Colon (tissue), 2 donors: ENCODE measurements around the gene STAB1.

ENCODE experiments used
- FAIRE-seq: peaks from 2 replicates; lab custom pipeline; 2012; peaks lifted over from hg19 to GRCh38; lab: Jason Lieb, UNC
- donor health status: control.
- donor health status: control.

The STAB1 gene

GRCh38 chr3:52494886-52495495 lies at the start of gene STAB1:
STAB1 (plus strand) TSS chr3:52495338; CDS start chr3:52495414, 76 bp downstream.
- FAIRE-seq, result no peak

GRCh38 chr3:52446042-52446441 lies 49.1 kb upstream of the STAB1 start:
- FAIRE-seq, result no peak

GRCh38 chr3:52446631-52447511 lies 48.3 kb upstream of the STAB1 start:
- no peak for FAIRE-seq

GRCh38 chr3:52447512-52448355 lies 47.4 kb upstream of the STAB1 start:
- FAIRE-seq, result no peak

GRCh38 chr3:52450489-52451236 lies 44.5 kb upstream of the STAB1 start:
- FAIRE-seq, result no peak

GRCh38 chr3:52451237-52452083 lies 43.7 kb upstream of the STAB1 start:
- FAIRE-seq, result no peak

- no peak for FAIRE-seq
Measured at GRCh38 chr3:52452126-52452525, 43.0 kb upstream of the STAB1 start.

GRCh38 chr3:52452570-52453221 lies 42.4 kb upstream of the STAB1 start:
- FAIRE-seq, result no peak

GRCh38 chr3:52453496-52454249 lies 41.5 kb upstream of the STAB1 start, which contains the start of gene TNNC1:
TNNC1 (minus strand) TSS chr3:52454041; CDS start chr3:52454015, 26 bp downstream.
- FAIRE-seq, result no peak

- FAIRE-seq, result no peak
Measured at GRCh38 chr3:52454250-52454937, 40.7 kb upstream of the STAB1 start.

- FAIRE-seq, result no peak
Measured at GRCh38 chr3:52454938-52455282, 40.2 kb upstream of the STAB1 start.

GRCh38 chr3:52455283-52456168 lies 39.6 kb upstream of the STAB1 start, which contains the start of gene NISCH:
NISCH (plus strand) TSS chr3:52455604; CDS start chr3:52455642, 38 bp downstream.
- FAIRE-seq, result no peak

GRCh38 chr3:52456169-52456799 lies 38.9 kb upstream of the STAB1 start:
- no peak for FAIRE-seq

- FAIRE-seq, result no peak
Measured at GRCh38 chr3:52456800-52457183, 38.3 kb upstream of the STAB1 start.

- FAIRE-seq, result no peak
Measured at GRCh38 chr3:52458031-52458760, 36.9 kb upstream of the STAB1 start.

GRCh38 chr3:52458770-52459545 lies 36.2 kb upstream of the STAB1 start:
- no peak for FAIRE-seq
